GM12878 (cell line): ENCODE measurements around the gene COMMD10.

Experiments
- BHLHE40 ChIP-seq, 2 experiments: fragments of 450-650 bp in 1 of 2; IDR thresholded peaks; 2 replicates each; pipeline ENCODE4 v1.6.1; 2011 to 2017; ENCODE audit warnings: low read depth in 2 of 2, borderline replicate concordance in 1 of 2, improper control_type of control experiment in 1 of 2, low read length in 1 of 2, mild to moderate bottlenecking in 1 of 2
- CBX3 ChIP-seq: fragments of 200-600 bp; sonication (generic); IDR thresholded peaks from 2 replicates; pipeline ENCODE4 v1.6.1; 2016; ENCODE audit warnings: low read depth, borderline replicate concordance
- HCFC1 ChIP-seq: fragments of 150-350 bp; IDR thresholded peaks from 2 replicates; pipeline ENCODE4 v1.6.1; 2014; ENCODE audit warnings: low read length
- KAT2A ChIP-seq: conservative IDR thresholded peaks from 2 replicates; pipeline ENCODE4 v1.6.1; 2011; ENCODE audit warnings: low read depth, low read length; ENCODE audit not compliant: control insufficient read depth
- POLR2A ChIP-seq: IDR thresholded peaks from 2 replicates; pipeline ENCODE4 v1.6.1; 2011; ENCODE audit warnings: low read depth, mild to moderate bottlenecking, low read length
- POLR2AphosphoS5 ChIP-seq: IDR thresholded peaks from 2 replicates; pipeline ENCODE4 v1.6.1; 2011; ENCODE audit warnings: mild to moderate bottlenecking, low read length, inconsistent platforms
- SMAD1 ChIP-seq: fragments of 450-650 bp; IDR thresholded peaks from 2 replicates; pipeline ENCODE4 v1.6.1; 2018; ENCODE audit warnings: mild to moderate bottlenecking, low read depth; ENCODE audit not compliant: partially characterized antibody
- SUZ12 ChIP-seq: fragments of 200-600 bp; sonication (generic); IDR thresholded peaks from one replicate; pipeline ENCODE4 v1.6.1; 2018; ENCODE audit warnings: antibody characterized with exemption, mild to moderate bottlenecking; ENCODE audit not compliant: unreplicated experiment
- ZSCAN29 ChIP-seq: fragments of 450-650 bp; IDR thresholded peaks from 2 replicates; pipeline ENCODE4 v1.6.1; 2017; ENCODE audit warnings: mild to moderate bottlenecking, moderate library complexity
- TF ChIP-seq, protein P1 (sequence below): IDR thresholded peaks from 2 replicates; pipeline ENCODE4 v1.6.1; 2012; ENCODE audit warnings: low read depth, low read length, improper control_type of control experiment
- TF ChIP-seq, protein P2 (sequence below): fragments of 450-650 bp; IDR thresholded peaks from 2 replicates; pipeline ENCODE4 v1.6.1; 2016; ENCODE audit warnings: mild to moderate bottlenecking
- TF ChIP-seq, protein P3 (sequence below), 3 experiments: IDR thresholded peaks in 2 of 3; conservative IDR thresholded peaks in 1 of 3; 2 replicates each; pipeline ENCODE4 v1.5.1; 2011; ENCODE audit warnings: low read depth in 3 of 3, low read length in 3 of 3, mild to moderate bottlenecking in 3 of 3, control low read depth in 2 of 3, moderate library complexity in 2 of 3, inconsistent platforms in 1 of 3, mixed read lengths in 1 of 3; ENCODE audit not compliant: control insufficient read depth in 2 of 3, insufficient read depth in 1 of 3; ENCODE audit errors: extremely low read depth in 1 of 3

- no peak for TF ChIP-seq BHLHE40 (IDR thresholded peaks at IDR 0.05; ENCODE audit: borderline replicate concordance in 1 of 2, low read depth in 2 of 2, low read length in 1 of 2)
- TF ChIP-seq KAT2A: no peak
- TF ChIP-seq, protein P1, sequence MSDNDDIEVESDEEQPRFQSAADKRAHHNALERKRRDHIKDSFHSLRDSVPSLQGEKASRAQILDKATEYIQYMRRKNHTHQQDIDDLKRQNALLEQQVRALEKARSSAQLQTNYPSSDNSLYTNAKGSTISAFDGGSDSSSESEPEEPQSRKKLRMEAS: no peak
- TF ChIP-seq CBX3: no peak
- no peak for TF ChIP-seq ZSCAN29
- TF ChIP-seq POLR2AphosphoS5: no peak
- TF ChIP-seq POLR2A: no peak
- TF ChIP-seq, protein P2, sequence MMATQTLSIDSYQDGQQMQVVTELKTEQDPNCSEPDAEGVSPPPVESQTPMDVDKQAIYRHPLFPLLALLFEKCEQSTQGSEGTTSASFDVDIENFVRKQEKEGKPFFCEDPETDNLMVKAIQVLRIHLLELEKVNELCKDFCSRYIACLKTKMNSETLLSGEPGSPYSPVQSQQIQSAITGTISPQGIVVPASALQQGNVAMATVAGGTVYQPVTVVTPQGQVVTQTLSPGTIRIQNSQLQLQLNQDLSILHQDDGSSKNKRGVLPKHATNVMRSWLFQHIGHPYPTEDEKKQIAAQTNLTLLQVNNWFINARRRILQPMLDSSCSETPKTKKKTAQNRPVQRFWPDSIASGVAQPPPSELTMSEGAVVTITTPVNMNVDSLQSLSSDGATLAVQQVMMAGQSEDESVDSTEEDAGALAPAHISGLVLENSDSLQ: no peak
- TF ChIP-seq HCFC1: no peak
- no peak for TF ChIP-seq SUZ12
- TF ChIP-seq, protein P3, sequence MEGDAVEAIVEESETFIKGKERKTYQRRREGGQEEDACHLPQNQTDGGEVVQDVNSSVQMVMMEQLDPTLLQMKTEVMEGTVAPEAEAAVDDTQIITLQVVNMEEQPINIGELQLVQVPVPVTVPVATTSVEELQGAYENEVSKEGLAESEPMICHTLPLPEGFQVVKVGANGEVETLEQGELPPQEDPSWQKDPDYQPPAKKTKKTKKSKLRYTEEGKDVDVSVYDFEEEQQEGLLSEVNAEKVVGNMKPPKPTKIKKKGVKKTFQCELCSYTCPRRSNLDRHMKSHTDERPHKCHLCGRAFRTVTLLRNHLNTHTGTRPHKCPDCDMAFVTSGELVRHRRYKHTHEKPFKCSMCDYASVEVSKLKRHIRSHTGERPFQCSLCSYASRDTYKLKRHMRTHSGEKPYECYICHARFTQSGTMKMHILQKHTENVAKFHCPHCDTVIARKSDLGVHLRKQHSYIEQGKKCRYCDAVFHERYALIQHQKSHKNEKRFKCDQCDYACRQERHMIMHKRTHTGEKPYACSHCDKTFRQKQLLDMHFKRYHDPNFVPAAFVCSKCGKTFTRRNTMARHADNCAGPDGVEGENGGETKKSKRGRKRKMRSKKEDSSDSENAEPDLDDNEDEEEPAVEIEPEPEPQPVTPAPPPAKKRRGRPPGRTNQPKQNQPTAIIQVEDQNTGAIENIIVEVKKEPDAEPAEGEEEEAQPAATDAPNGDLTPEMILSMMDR (IDR thresholded peaks at IDR 0.05 in 2 of 3, conservative IDR thresholded peaks at IDR 0.05 in 1 of 3; ENCODE audit: control insufficient read depth in 2 of 3, extremely low read depth in 1 of 3, insufficient read depth in 1 of 3, low read depth in 3 of 3, low read length in 3 of 3): no peak
- no peak for TF ChIP-seq SMAD1
Observed at GRCh38 chr5:116297296-116297814, 212.5 kb downstream of the COMMD10 start.
